HEK293 (cell line): ENCODE results near the gene PAXX.

Source experiments
- CTCF ChIA-PET: fragments of 350-600 bp; formaldehyde crosslinking; extraction: SDS; loops from one replicate; lab custom pipeline; 2021; ENCODE audit warnings: antibody characterized with exemption; lab: Yijun Ruan, JAX
- POLR2A ChIA-PET: fragments of 300-600 bp; formaldehyde crosslinking; extraction: SDS; loops from one replicate; lab custom pipeline; 2020; ENCODE audit warnings: antibody characterized with exemption, inconsistent platforms; lab: Yijun Ruan, JAX
- H3K27ac ChIP-seq: fragments of 200-500 bp; sonication (Bioruptor generic); 2 replicates; pipeline ENCODE4 v1.5.1; 2014; ENCODE audit warnings: low read depth, low read length, control low read depth, inconsistent platforms; ENCODE audit errors: extremely low read depth
- H3K36me3 ChIP-seq, 2 experiments: fragments of 200-500 bp in 1 of 2; sonication (Bioruptor generic) in 1 of 2; 1 replicate in 1 of 2; 2 replicates in 1 of 2; pipeline ENCODE4 v1.5.1; 2014 to 2017; ENCODE audit warnings: inconsistent platforms in 2 of 2, low read length in 2 of 2; ENCODE audit not compliant: control insufficient read depth in 2 of 2, insufficient read depth in 1 of 2
- H3K4me1 ChIP-seq: fragments of 200-500 bp; sonication (Bioruptor generic); 2 replicates; pipeline ENCODE4 v1.5.1; 2014; ENCODE audit warnings: mild to moderate bottlenecking, low read length, inconsistent platforms; ENCODE audit not compliant: control insufficient read depth, insufficient read depth
- H3K4me3 ChIP-seq: 2 replicates; pipeline ENCODE4 v1.5.1; 2011; ENCODE audit warnings: low read depth, mild to moderate bottlenecking, control low read depth, low read length, moderate library complexity
- H3K9me3 ChIP-seq: fragments of 200-500 bp; sonication (Bioruptor generic); 2 replicates; pipeline ENCODE4 v1.5.1; 2014; ENCODE audit warnings: low read depth, low read length, inconsistent platforms; ENCODE audit not compliant: control insufficient read depth, insufficient read depth
- BCL11A ChIP-seq: fragments of 450-650 bp; formaldehyde crosslinking; IDR thresholded peaks from 2 replicates; pipeline ENCODE4 v1.5.1; 2016; ENCODE audit warnings: low read depth, missing biosample characterization, missing genetic modification characterization
- KLF1 ChIP-seq: fragments of 450-650 bp; formaldehyde crosslinking; IDR thresholded peaks from 2 replicates; pipeline ENCODE4 v1.5.1; 2016; ENCODE audit warnings: missing biosample characterization, missing genetic modification characterization
- KLF8 ChIP-seq: fragments of 450-650 bp; formaldehyde crosslinking; IDR thresholded peaks from 2 replicates; pipeline ENCODE4 v1.5.1; 2016; ENCODE audit warnings: missing biosample characterization, missing genetic modification characterization
- SP3 ChIP-seq: fragments of 450-650 bp; formaldehyde crosslinking; IDR thresholded peaks from 2 replicates; pipeline ENCODE4 v1.5.1; 2016; ENCODE audit warnings: missing biosample characterization, missing genetic modification characterization
- ZFHX2 ChIP-seq: fragments of 450-650 bp; formaldehyde crosslinking; conservative IDR thresholded peaks from 2 replicates; pipeline ENCODE4 v1.5.1; 2016; ENCODE audit warnings: missing biosample characterization, missing genetic modification characterization
- ZIC2 ChIP-seq: fragments of 450-650 bp; formaldehyde crosslinking; IDR thresholded peaks from 2 replicates; pipeline ENCODE4 v1.5.1; 2016; ENCODE audit warnings: missing biosample characterization, missing genetic modification characterization
- ZNF114 ChIP-seq: fragments of 450-650 bp; formaldehyde crosslinking; IDR thresholded peaks from 2 replicates; pipeline ENCODE4 v1.5.0; 2017; ENCODE audit warnings: missing biosample characterization, missing genetic modification characterization
- ZNF211 ChIP-seq: fragments of 450-650 bp; formaldehyde crosslinking; IDR thresholded peaks from 2 replicates; pipeline ENCODE4 v1.5.1; 2016; ENCODE audit warnings: low read depth, missing biosample characterization, missing genetic modification characterization
- ZNF274 ChIP-seq, 2 experiments: fragments of 200-500 bp in 1 of 2; fragments of 450-650 bp in 1 of 2; sonication (Bioruptor generic) in 1 of 2; formaldehyde crosslinking in 1 of 2; IDR thresholded peaks; 2 replicates each; pipeline versions ENCODE4 v1.5.1 to v1.6.1; 2014 to 2016; ENCODE audit warnings: borderline replicate concordance in 1 of 2, inconsistent platforms in 1 of 2, low read length in 1 of 2, missing biosample characterization in 1 of 2, missing genetic modification characterization in 1 of 2
- ZNF391 ChIP-seq: fragments of 450-650 bp; formaldehyde crosslinking; IDR thresholded peaks from 2 replicates; pipeline ENCODE4 v1.5.1; 2016; ENCODE audit warnings: low read depth, missing biosample characterization, missing genetic modification characterization, borderline replicate concordance
- ZNF501 ChIP-seq: fragments of 450-650 bp; formaldehyde crosslinking; IDR thresholded peaks from 2 replicates; pipeline ENCODE4 v1.5.1; 2016; ENCODE audit warnings: missing biosample characterization, missing genetic modification characterization
- ZNF510 ChIP-seq: fragments of 450-650 bp; formaldehyde crosslinking; IDR thresholded peaks from 2 replicates; pipeline ENCODE4 v1.5.1; 2018; ENCODE audit warnings: mild to moderate bottlenecking, missing genetic modification characterization, missing biosample characterization; ENCODE audit not compliant: insufficient replicate concordance
- ZNF747 ChIP-seq: fragments of 450-650 bp; formaldehyde crosslinking; IDR thresholded peaks from 2 replicates; pipeline ENCODE4 v1.5.1; 2016; ENCODE audit warnings: missing biosample characterization, missing genetic modification characterization
- ZNF776 ChIP-seq: fragments of 450-650 bp; formaldehyde crosslinking; IDR thresholded peaks from 2 replicates; pipeline ENCODE4 v1.5.0; 2017; ENCODE audit warnings: missing biosample characterization, missing genetic modification characterization, borderline replicate concordance
- ZSCAN16 ChIP-seq: fragments of 450-650 bp; formaldehyde crosslinking; IDR thresholded peaks from 2 replicates; pipeline ENCODE4 v1.5.1; 2016; ENCODE audit warnings: missing biosample characterization, missing genetic modification characterization
- TF ChIP-seq, protein P1 (sequence below): fragments of 450-650 bp; IDR thresholded peaks from 2 replicates; pipeline ENCODE4 v1.5.1; 2018; ENCODE audit warnings: missing biosample characterization, mild to moderate bottlenecking, missing genetic modification characterization
- TF ChIP-seq, protein P2 (sequence below): fragments of 450-650 bp; formaldehyde crosslinking; IDR thresholded peaks from 2 replicates; pipeline ENCODE4 v1.5.1; 2016; ENCODE audit warnings: missing biosample characterization, missing genetic modification characterization
- TF ChIP-seq, protein P3 (sequence below): fragments of 450-650 bp; formaldehyde crosslinking; IDR thresholded peaks from 2 replicates; pipeline ENCODE4 v1.5.1; 2016; ENCODE audit warnings: missing biosample characterization, missing genetic modification characterization

Gene PAXX

DNA sequence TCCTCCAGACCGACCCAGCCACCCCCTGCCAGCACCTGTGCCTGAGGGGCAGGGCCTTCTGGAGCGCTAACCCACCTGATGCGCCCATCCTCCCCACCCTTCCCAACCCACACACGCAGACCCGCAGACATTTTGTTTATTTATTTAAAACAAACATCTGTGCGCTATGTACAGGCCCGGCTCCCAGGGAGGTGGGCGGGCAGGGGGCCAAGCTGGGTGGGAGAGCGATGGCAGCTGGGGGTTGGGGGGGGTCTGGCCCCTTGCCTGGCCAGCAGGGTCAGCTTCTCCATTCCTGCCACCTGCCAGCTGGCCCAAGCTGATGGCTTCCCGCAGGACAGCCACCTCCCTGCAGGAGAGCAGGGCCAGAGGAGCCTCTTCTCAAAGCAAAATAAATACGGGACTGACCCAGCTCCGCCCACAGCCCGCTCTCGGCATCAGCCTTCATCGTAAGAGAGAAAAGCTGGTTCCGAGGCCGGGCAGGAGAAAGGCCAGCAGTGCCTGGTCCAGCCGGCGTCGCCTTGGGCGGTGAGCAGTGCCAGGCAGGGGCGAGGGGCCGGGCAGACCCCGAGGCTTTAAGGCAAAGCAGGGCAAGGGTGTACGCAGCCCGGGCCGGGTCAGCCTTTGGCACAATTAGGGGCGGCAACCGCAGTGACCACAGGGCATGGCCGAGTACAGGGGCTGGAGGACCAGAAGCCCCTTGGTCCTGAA is 15.0 kb downstream of the PAXX start (continued):
- peak; percentile 38 for TF ChIP-seq KLF1
- no peak for TF ChIP-seq ZNF747
- peak; percentile 71 for TF ChIP-seq ZIC2 (tag by site-specific recombination)
- TF ChIP-seq SP3 (tag by site-specific recombination), result no peak
- 0 out of 2 replicates have a peak, but pooled peaks have one; percentile 16 for TF ChIP-seq BCL11A (tag by site-specific recombination)
- TF ChIP-seq ZNF274 (IDR thresholded peaks at IDR 0.05; ENCODE audit: low read length), result no peak
- TF ChIP-seq ZNF274 (tag by site-specific recombination; IDR thresholded peaks at IDR 0.05; ENCODE audit: borderline replicate concordance), result no peak
- no peak for TF ChIP-seq ZNF114 (tag by site-specific recombination)
- TF ChIP-seq ZFHX2 (tag by site-specific recombination), result peak; percentile 45; the same call in 1 of the 2 replicates
- TF ChIP-seq ZNF211 (tag by site-specific recombination), result no peak
- no peak for TF ChIP-seq ZNF391 (tag by site-specific recombination)
- TF ChIP-seq, all 188 proteins: peak for 8

DNA sequence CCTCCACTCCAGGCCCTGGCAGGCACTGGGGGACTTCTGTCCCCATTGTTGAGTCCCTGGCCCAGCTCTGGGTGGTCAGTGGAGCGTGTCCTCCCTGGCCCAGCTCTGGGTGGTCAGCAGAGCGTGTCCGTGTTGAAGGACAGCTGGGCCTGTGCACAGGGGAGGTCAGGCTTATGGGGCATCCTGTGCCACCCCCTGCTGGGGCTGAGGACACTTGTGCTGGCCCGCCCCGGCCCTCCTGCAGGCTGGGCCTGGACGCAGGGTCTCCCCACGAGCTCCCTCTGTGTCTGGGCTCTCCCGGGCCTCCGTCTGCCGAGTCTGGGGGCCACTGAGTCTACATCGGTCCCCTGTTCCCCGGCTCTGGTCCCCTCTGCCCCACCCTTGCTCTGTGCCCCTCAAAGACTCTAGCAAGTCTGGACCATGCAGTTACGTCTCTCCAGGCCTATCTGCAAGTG is 15.6 kb downstream of the PAXX start:
- Histone ChIP-seq H3K27ac (no peak overlapping the region), H3K4me1 (peaks cover 3% of the 10 kb centered on the region; the same call in 1 of the 2 replicates), H3K36me3 (peaks cover 0 to 17% of the 10 kb centered on the region in 2 experiments; a peak in 1 of 3 replicates), H3K4me3 (no peak overlapping the region), H3K9me3 (no peaks in the 10 kb centered on the region)
- CTCF ChIA-PET, result interaction anchor here (1.2 to 2.1 kb wide), 2 partner anchors 21 to 39 kb away, joined by 3 to 10 read pairs; no protein-coding TSS in a partner anchor
- POLR2A ChIA-PET, result interaction anchor here (1.3 kb wide), 1 partner anchor 16 kb away, joined by 3 read pairs; no protein-coding TSS in a partner anchor
- TF ChIP-seq ZNF510 (tag by site-specific recombination) (no peak), KLF8 (tag by site-specific recombination) (no peak), ZSCAN16 (no peak), ZNF776 (tag by site-specific recombination) (no peak), ZNF274 (IDR thresholded peaks at IDR 0.05; ENCODE audit: low read length) (no peak), ZNF274 (tag by site-specific recombination; IDR thresholded peaks at IDR 0.05; ENCODE audit: borderline replicate concordance) (no peak), ZNF501 (tag by site-specific recombination) (no peak)
- TF ChIP-seq, protein P1, sequence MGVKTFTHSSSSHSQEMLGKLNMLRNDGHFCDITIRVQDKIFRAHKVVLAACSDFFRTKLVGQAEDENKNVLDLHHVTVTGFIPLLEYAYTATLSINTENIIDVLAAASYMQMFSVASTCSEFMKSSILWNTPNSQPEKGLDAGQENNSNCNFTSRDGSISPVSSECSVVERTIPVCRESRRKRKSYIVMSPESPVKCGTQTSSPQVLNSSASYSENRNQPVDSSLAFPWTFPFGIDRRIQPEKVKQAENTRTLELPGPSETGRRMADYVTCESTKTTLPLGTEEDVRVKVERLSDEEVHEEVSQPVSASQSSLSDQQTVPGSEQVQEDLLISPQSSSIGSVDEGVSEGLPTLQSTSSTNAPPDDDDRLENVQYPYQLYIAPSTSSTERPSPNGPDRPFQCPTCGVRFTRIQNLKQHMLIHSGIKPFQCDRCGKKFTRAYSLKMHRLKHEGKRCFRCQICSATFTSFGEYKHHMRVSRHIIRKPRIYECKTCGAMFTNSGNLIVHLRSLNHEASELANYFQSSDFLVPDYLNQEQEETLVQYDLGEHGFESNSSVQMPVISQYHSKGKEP (tag by site-specific recombination), result no peak
- TF ChIP-seq, protein P2, sequence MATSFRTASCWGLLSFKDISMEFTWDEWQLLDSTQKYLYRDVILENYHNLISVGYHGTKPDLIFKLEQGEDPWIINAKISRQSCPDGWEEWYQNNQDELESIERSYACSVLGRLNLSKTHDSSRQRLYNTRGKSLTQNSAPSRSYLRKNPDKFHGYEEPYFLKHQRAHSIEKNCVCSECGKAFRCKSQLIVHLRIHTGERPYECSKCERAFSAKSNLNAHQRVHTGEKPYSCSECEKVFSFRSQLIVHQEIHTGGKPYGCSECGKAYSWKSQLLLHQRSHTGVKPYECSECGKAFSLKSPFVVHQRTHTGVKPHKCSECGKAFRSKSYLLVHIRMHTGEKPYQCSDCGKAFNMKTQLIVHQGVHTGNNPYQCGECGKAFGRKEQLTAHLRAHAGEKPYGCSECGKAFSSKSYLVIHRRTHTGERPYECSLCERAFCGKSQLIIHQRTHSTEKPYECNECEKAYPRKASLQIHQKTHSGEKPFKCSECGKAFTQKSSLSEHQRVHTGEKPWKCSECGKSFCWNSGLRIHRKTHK (tag by site-specific recombination), result no peak
- TF ChIP-seq, protein P3, sequence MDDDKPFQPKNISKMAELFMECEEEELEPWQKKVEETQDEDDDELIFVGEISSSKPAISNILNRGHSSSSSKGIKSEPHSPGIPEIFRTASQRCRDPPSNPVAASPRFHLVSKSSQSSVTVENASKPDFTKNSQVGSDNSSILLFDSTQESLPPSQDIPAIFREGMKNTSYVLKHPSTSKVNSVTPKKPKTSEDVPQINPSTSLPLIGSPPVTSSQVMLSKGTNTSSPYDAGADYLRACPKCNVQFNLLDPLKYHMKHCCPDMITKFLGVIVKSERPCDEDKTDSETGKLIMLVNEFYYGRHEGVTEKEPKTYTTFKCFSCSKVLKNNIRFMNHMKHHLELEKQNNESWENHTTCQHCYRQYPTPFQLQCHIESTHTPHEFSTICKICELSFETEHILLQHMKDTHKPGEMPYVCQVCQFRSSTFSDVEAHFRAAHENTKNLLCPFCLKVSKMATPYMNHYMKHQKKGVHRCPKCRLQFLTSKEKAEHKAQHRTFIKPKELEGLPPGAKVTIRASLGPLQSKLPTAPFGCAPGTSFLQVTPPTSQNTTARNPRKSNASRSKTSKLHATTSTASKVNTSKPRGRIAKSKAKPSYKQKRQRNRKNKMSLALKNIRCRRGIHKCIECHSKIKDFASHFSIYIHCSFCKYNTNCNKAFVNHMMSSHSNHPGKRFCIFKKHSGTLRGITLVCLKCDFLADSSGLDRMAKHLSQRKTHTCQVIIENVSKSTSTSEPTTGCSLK (tag by site-specific recombination), result no peak
